Activated B cell treated with CpG ODN at 0.5 μM for 24 hours (primary cell): ENCODE data around the gene ADGRG4. TPM values are rescaled to one million over a fixed set of nuclear protein-coding genes. Genes with fewer than 3 reads are reported as not detected.

Experiments
- ATAC-seq: fragments of 200-7000 bp; cut with Tn5 transposase; one replicate; pipeline ENCODE4 v1.10.0; 2021; ENCODE audit warnings: low read depth, mild to moderate bottlenecking, moderate library complexity
- CTCF ChIA-PET: fragments of 350-600 bp; sonication (Branson Sonifier 250); formaldehyde crosslinking; loops from one replicate; lab custom pipeline; 2021; ENCODE audit warnings: antibody characterized with exemption; lab: Charles Lee
- POLR2A ChIA-PET: fragments of 350-600 bp; sonication (Branson Sonifier 250); formaldehyde crosslinking; loops from one replicate; lab custom pipeline; 2021; ENCODE audit warnings: antibody characterized with exemption; lab: Charles Lee
- DNase-seq: peaks from one replicate; pipeline ENCODE4 v3.0.0; 2022
- H3K27ac Mint-ChIP-seq: one replicate; pipeline ENCODE4 v1.8.0; 2020; ENCODE audit warnings: mixed read lengths
- H3K27me3 Mint-ChIP-seq: one replicate; pipeline ENCODE4 v1.8.0; 2021; ENCODE audit warnings: mixed read lengths
- H3K36me3 Mint-ChIP-seq: one replicate; pipeline ENCODE4 v1.8.0; 2021; ENCODE audit warnings: low read depth, mixed read lengths
- H3K4me1 Mint-ChIP-seq: one replicate; pipeline ENCODE4 v1.8.0; 2021; ENCODE audit warnings: mixed read lengths
- H3K4me3 Mint-ChIP-seq: one replicate; pipeline ENCODE4 v1.8.0; 2020; ENCODE audit warnings: mild to moderate bottlenecking, mixed read lengths
- H3K9me3 Mint-ChIP-seq: one replicate; pipeline ENCODE4 v1.8.0; 2020; ENCODE audit warnings: mixed read lengths
- CTCF ChIP-seq: fragments of 200-600 bp; IDR thresholded peaks from one replicate; pipeline ENCODE4 v1.8.0; 2022; ENCODE audit warnings: antibody characterized with exemption, mild to moderate bottlenecking
- intact Hi-C: fragments of 100-400 bp; cut with micrococcal nuclease; formaldehyde crosslinking; loops from one replicate; pipeline ENCODE4 v1.15.1; 2024
- total RNA-seq: library from RNA; stranded (reverse); gene quantifications from 2 replicates; pipeline ENCODE4 v1.2.3, GENCODE V29; 2022

The ADGRG4 gene
- total RNA-seq, 1 donor from 2014 or later, result not detected

GRCh38 chrX:136457303-136457917 is 156.6 kb downstream of the ADGRG4 start:
- no peak for TF ChIP-seq CTCF
- no peaks in the 10 kb centered on the region for H3K36me3 Mint-ChIP-seq
- H3K4me1 Mint-ChIP-seq, result no peaks in the 10 kb centered on the region
- DNase-seq (no peak), ATAC-seq (no peak)
- ChIA-PET POLR2A (no interaction called here), CTCF (no interaction called here)
- no peaks in the 10 kb centered on the region for H3K27me3 Mint-ChIP-seq
- no peak overlapping the region for H3K4me3 Mint-ChIP-seq
- intact Hi-C loops, result no loop called here
- H3K9me3 Mint-ChIP-seq, result no peaks in the 10 kb centered on the region
- H3K27ac Mint-ChIP-seq, result no peak overlapping the region

- no peak for TF ChIP-seq CTCF
- Mint-ChIP-seq H3K36me3 (no peaks in the 10 kb centered on the region), H3K27me3 (peaks cover 5% of the 10 kb centered on the region), H3K9me3 (no peaks in the 10 kb centered on the region), H3K4me1 (no peaks in the 10 kb centered on the region), H3K27ac (no peak overlapping the region), H3K4me3 (no peak overlapping the region)
- ChIA-PET POLR2A (no interaction called here), CTCF (no interaction called here)
- DNase-seq (no peak), ATAC-seq (no peak)
- intact Hi-C loops, result no loop called here
Measured at GRCh38 chrX:136464589-136464988, 163.8 kb downstream of the ADGRG4 start.

Other genes starting within 250 kb of the ADGRG4 start
- gene FHL1, start 153.4 kb upstream of the ADGRG4 start, total RNA-seq, result 2.6 and 6.4 TPM in 2 replicates
- gene MAP7D3, start 49.6 kb upstream of the ADGRG4 start, total RNA-seq, result 11.2 and 12.2 TPM in 2 replicates
- gene BRS3, start 187.0 kb downstream of the ADGRG4 start, total RNA-seq, result not detected in 2 replicates
- 23.9 and 24.5 TPM in 2 replicates for gene HTATSF1, start 196.6 kb downstream of the ADGRG4 start, total RNA-seq
- gene VGLL1, start 231.3 kb downstream of the ADGRG4 start, total RNA-seq, result not detected in 2 replicates